MM.1S (cell line): ENCODE measurements around the gene ASPHD2.

Experiments used
- DNase-seq: peaks from one replicate; pipeline ENCODE4 v3.0.0-alpha.2; 2015
- H2AFZ ChIP-seq: fragments of 300-600 bp; sonication (generic); 2 replicates; pipeline ENCODE4 v1.6.0; 2016; ENCODE audit warnings: antibody characterized with exemption, low read length
- H3F3A ChIP-seq: fragments of 300-600 bp; sonication (generic); 2 replicates; pipeline ENCODE4 v1.6.1; 2016; ENCODE audit warnings: mild to moderate bottlenecking, antibody characterized with exemption, low read length, moderate library complexity, mixed read lengths; ENCODE audit not compliant: insufficient read depth
- H3K27ac ChIP-seq: fragments of 300-600 bp; sonication (generic); 2 replicates; pipeline ENCODE4 v1.5.1; 2016; ENCODE audit warnings: mild to moderate bottlenecking, low read length
- H3K27me3 ChIP-seq: fragments of 300-600 bp; sonication (generic); replicated peaks from 2 replicates; pipeline ENCODE4 v1.6.0; 2016; ENCODE audit warnings: low read length; ENCODE audit not compliant: insufficient read depth
- H3K36me3 ChIP-seq: fragments of 300-600 bp; sonication (generic); replicated peaks from 2 replicates; pipeline ENCODE4 v1.6.1; 2016; ENCODE audit warnings: mild to moderate bottlenecking, low read length, mixed read lengths; ENCODE audit not compliant: insufficient read depth
- H3K4me1 ChIP-seq: fragments of 300-600 bp; sonication (generic); 2 replicates; pipeline ENCODE4 v1.6.1; 2016; ENCODE audit warnings: low read length, mixed read lengths
- H3K4me2 ChIP-seq: fragments of 300-600 bp; sonication (generic); 2 replicates; pipeline ENCODE4 v1.6.0; 2016; ENCODE audit warnings: low read depth, low read length
- H3K4me3 ChIP-seq: fragments of 300-600 bp; sonication (generic); 2 replicates; pipeline ENCODE4 v1.5.1; 2016; ENCODE audit warnings: low read length, mixed read lengths
- H3K79me2 ChIP-seq: fragments of 300-600 bp; sonication (generic); 2 replicates; pipeline ENCODE4 v1.6.1; 2016; ENCODE audit warnings: mixed run types, low read length, mixed read lengths
- H3K9ac ChIP-seq: fragments of 300-600 bp; sonication (generic); 2 replicates; pipeline ENCODE4 v1.6.1; 2016; ENCODE audit warnings: low read length, mixed read lengths
- H3K9me2 ChIP-seq: fragments of 300-600 bp; sonication (generic); replicated peaks from 2 replicates; pipeline ENCODE4 v1.6.1; 2016; ENCODE audit warnings: mild to moderate bottlenecking, low read length, mixed read lengths; ENCODE audit not compliant: insufficient read depth
- H3K9me3 ChIP-seq: fragments of 300-600 bp; sonication (generic); replicated peaks from 2 replicates; pipeline ENCODE4 v1.6.1; 2016; ENCODE audit warnings: mild to moderate bottlenecking, low read length, mixed read lengths; ENCODE audit not compliant: insufficient read depth
- H4K20me1 ChIP-seq: fragments of 300-600 bp; sonication (generic); 2 replicates; pipeline ENCODE4 v1.6.1; 2016; ENCODE audit warnings: mild to moderate bottlenecking, low read length, moderate library complexity, mixed read lengths; ENCODE audit not compliant: insufficient read depth
- EZH2 ChIP-seq: fragments of 300-600 bp; sonication (generic); optimal IDR thresholded peaks from 2 replicates; pipeline ENCODE3; 2017; ENCODE audit warnings: low read depth, mild to moderate bottlenecking, antibody characterized with exemption, low read length, mixed read lengths
- EZH2phosphoT487 ChIP-seq: fragments of 300-600 bp; sonication (generic); IDR thresholded peaks from 2 replicates; pipeline ENCODE4 v1.6.1; 2018; ENCODE audit warnings: antibody characterized with exemption, low read length
- TF ChIP-seq, protein P1 (sequence below): fragments of 300-600 bp; sonication (generic); IDR thresholded peaks from 2 replicates; pipeline ENCODE4 v1.5.1; 2016; ENCODE audit warnings: antibody characterized with exemption, low read length, mixed read lengths

ASPHD2 gene

GRCh38 chr22:26383968-26384556 is 45.0 kb upstream of the ASPHD2 start:
- Histone ChIP-seq H3K4me1 (no peaks in the 10 kb centered on the region), H3F3A (no peaks in the 10 kb centered on the region), H3K9me2 (no peaks in the 10 kb centered on the region), H3K36me3 (no peaks in the 10 kb centered on the region), H3K4me2 (no peak overlapping the region), H3K27me3 (0 out of 2 replicates have a peak, but pooled peaks cover 3% of the 10 kb centered on the region), H2AFZ (no peak overlapping the region), H3K9ac (no peak overlapping the region), H3K79me2 (no peaks in the 10 kb centered on the region), H4K20me1 (no peaks in the 10 kb centered on the region), H3K9me3 (no peaks in the 10 kb centered on the region), H3K4me3 (no peak overlapping the region), H3K27ac (no peak overlapping the region)
- TF ChIP-seq, protein P1, sequence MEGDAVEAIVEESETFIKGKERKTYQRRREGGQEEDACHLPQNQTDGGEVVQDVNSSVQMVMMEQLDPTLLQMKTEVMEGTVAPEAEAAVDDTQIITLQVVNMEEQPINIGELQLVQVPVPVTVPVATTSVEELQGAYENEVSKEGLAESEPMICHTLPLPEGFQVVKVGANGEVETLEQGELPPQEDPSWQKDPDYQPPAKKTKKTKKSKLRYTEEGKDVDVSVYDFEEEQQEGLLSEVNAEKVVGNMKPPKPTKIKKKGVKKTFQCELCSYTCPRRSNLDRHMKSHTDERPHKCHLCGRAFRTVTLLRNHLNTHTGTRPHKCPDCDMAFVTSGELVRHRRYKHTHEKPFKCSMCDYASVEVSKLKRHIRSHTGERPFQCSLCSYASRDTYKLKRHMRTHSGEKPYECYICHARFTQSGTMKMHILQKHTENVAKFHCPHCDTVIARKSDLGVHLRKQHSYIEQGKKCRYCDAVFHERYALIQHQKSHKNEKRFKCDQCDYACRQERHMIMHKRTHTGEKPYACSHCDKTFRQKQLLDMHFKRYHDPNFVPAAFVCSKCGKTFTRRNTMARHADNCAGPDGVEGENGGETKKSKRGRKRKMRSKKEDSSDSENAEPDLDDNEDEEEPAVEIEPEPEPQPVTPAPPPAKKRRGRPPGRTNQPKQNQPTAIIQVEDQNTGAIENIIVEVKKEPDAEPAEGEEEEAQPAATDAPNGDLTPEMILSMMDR: no peak
- TF ChIP-seq EZH2: no peak
- TF ChIP-seq EZH2phosphoT487: no peak
- DNase-seq: no peak

- no peak overlapping the region for H3K4me2 ChIP-seq
- H3K27me3 ChIP-seq: 0 out of 2 replicates have a peak, but pooled peaks cover 3% of the 10 kb centered on the region
- no peaks in the 10 kb centered on the region for H3K9me2 ChIP-seq
- H4K20me1 ChIP-seq: no peaks in the 10 kb centered on the region
- no peaks in the 10 kb centered on the region for H3K36me3 ChIP-seq
- TF ChIP-seq EZH2: no peak
- TF ChIP-seq EZH2phosphoT487: no peak
- TF ChIP-seq, protein P1: no peak
- H2AFZ ChIP-seq: no peak overlapping the region
- H3K4me1 ChIP-seq: no peaks in the 10 kb centered on the region
- no peak overlapping the region for H3K27ac ChIP-seq
- no peaks in the 10 kb centered on the region for H3K9me3 ChIP-seq
- no peaks in the 10 kb centered on the region for H3K79me2 ChIP-seq
- no peak overlapping the region for H3K4me3 ChIP-seq
- no peaks in the 10 kb centered on the region for H3F3A ChIP-seq
- no peak overlapping the region for H3K9ac ChIP-seq
- no peak for DNase-seq
These were observed 43.9 kb upstream of the ASPHD2 start for GRCh38 chr22:26385164-26385563.

DNA sequence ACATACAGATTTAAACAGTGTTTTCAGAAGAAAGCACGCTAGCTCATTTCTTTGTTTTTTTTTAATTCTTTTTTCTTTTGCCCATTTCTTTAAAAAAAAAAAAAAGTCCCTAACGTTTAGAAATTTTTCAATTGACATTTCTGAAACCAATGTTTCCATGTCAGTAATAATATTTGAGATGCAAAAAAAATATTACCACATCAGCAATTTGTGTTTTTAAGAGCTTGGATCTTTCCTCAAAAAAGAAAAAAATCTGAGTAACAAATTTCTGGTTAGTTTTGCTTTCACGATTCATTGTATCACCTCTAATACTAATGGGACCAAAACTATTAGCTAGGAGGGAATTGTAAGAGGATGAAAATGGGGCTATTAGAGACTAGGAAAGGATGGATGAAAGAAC is 39.9 kb upstream of the ASPHD2 start:
- H4K20me1 ChIP-seq: no peaks in the 10 kb centered on the region
- no peaks in the 10 kb centered on the region for H3K27me3 ChIP-seq
- H3K9me3 ChIP-seq: no peaks in the 10 kb centered on the region
- no peaks in the 10 kb centered on the region for H3K9me2 ChIP-seq
- H3K4me3 ChIP-seq: no peak overlapping the region
- no peak overlapping the region for H3K4me2 ChIP-seq
- TF ChIP-seq EZH2phosphoT487: no peak
- TF ChIP-seq, protein P1: no peak
- no peak for TF ChIP-seq EZH2
- DNase-seq: no peak
- no peaks in the 10 kb centered on the region for H3K4me1 ChIP-seq
- no peak overlapping the region for H3K9ac ChIP-seq
- H3F3A ChIP-seq: no peaks in the 10 kb centered on the region
- no peaks in the 10 kb centered on the region for H3K36me3 ChIP-seq
- no peak overlapping the region for H3K27ac ChIP-seq
- H2AFZ ChIP-seq: no peak overlapping the region
- no peaks in the 10 kb centered on the region for H3K79me2 ChIP-seq
